ENCODE results near the gene ZFP82. TPM values are rescaled to one million over a fixed set of nuclear protein-coding genes. Genes with fewer than 3 reads are reported as not detected.
A peak's percentile ranks its signal among the peaks of the same experiment; 100 is the strongest.

Gene ZFP82
- total RNA-seq, 1 donor, result 8.2 TPM

DNA sequence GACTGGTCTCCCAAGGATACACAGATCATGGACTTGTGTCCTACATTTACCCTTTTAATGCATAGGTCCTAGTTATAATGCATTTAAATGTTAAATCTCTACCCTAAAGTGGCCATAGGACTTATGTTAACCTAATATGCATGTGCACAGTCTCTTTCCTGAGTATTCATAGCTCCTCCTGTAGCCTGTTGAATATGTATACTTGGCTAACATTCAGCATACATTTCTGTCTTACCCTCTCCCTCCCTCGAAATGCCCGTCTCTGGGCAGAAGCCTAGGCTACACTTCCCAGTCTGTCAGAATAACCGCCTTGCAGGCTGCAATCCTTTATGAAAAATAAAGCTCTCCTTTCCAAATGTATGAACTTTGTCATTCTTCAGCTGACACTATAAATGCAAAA, 13.9 kb downstream of the ZFP82 start:
- no peak overlapping the region for H3K4me3 ChIP-seq (ENCODE audit: low read depth, low read length)
- no peak for DNase-seq (ENCODE audit: low read depth)
- TF ChIP-seq, protein P1, sequence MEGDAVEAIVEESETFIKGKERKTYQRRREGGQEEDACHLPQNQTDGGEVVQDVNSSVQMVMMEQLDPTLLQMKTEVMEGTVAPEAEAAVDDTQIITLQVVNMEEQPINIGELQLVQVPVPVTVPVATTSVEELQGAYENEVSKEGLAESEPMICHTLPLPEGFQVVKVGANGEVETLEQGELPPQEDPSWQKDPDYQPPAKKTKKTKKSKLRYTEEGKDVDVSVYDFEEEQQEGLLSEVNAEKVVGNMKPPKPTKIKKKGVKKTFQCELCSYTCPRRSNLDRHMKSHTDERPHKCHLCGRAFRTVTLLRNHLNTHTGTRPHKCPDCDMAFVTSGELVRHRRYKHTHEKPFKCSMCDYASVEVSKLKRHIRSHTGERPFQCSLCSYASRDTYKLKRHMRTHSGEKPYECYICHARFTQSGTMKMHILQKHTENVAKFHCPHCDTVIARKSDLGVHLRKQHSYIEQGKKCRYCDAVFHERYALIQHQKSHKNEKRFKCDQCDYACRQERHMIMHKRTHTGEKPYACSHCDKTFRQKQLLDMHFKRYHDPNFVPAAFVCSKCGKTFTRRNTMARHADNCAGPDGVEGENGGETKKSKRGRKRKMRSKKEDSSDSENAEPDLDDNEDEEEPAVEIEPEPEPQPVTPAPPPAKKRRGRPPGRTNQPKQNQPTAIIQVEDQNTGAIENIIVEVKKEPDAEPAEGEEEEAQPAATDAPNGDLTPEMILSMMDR (IDR thresholded peaks at IDR 0.05; ENCODE audit: insufficient read depth, low read depth, low read length), result no peak

DNA sequence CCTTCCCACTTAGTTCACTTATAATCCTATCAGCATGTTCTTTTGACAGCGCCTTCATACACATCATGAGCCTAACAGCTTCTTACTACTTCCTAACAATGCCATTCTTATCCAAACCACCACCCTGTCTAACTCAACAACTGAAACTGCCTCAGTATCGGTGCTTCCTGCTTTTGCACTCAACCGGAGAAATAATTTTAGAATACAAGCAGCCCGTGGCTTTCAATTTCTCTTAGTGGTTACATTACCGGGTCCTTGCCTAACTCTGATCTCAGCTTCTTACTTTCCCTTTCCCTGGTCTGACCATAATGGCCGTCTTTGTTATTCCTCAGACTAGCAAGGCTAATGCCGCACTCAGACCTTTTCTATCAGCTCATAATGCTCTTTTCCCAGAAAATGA, 17.0 kb downstream of the ZFP82 start:
- TF ChIP-seq, protein P1 (IDR thresholded peaks at IDR 0.05; ENCODE audit: insufficient read depth, low read depth, low read length), result no peak
- no peak overlapping the region for H3K4me3 ChIP-seq (ENCODE audit: low read depth, low read length)
- DNase-seq (ENCODE audit: low read depth), result no peak

DNA sequence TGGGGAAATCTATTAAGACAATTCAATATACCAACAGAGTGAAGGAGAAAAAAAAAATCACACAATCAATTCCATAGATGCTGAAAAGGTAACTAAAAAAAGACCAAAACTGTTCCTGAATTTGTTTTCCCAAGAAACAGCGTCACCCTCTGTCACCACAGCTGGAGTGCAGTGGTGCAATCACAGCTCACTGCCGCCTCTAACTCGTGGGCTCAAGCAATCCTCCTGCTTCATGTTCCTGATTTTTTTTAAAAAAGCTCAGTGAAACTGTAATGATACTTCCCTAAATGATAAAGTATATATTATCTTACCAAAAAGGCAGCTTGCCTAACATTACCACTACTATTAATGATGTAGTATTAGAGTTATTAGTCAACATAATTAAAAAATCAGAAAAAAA, 19.9 kb downstream of the ZFP82 start:
- no peak for DNase-seq (ENCODE audit: low read depth)
- TF ChIP-seq, protein P1 (IDR thresholded peaks at IDR 0.05; ENCODE audit: insufficient read depth, low read depth, low read length), result no peak
- no peak overlapping the region for H3K4me3 ChIP-seq (ENCODE audit: low read depth, low read length)

DNA sequence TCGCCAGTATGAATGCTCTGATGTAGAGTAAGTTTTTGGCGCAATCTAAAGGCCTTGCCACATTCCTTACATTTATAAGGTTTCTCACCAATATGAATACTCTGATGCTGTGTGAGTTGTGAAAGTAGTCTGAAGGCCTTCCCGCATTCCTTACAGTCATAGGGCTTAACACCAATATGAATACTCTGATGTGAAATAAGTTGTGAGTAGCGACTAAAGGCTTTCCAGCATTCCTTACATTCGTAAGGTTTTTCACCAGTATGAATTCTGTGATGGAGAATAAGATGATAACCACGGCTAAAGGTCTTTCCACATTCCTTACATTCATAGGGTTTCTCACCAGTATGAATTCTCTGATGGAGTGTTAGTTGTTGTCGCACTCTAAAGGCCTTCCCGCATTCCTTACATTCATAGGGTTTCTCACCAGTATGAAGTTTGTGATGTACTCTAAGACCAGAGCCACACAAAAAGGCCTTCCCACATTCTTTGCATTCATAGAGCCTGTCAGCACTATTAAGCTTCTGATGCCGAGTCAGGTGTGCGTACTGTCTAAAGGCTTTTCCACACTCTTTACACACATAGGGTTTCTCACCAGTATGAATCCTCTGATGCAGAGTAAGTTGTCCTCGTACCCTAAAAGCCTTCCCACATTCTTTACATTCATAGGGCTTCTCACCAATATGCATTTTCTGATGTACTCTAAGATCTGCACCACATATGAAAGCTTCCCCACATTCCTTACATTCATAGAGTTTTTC, 25.3 kb downstream of the ZFP82 start:
- DNase-seq (ENCODE audit: low read depth), result no peak
- H3K4me3 ChIP-seq (ENCODE audit: low read depth, low read length), result no peak overlapping the region
- TF ChIP-seq, protein P1 (IDR thresholded peaks at IDR 0.05; ENCODE audit: insufficient read depth, low read depth, low read length), result no peak

DNA sequence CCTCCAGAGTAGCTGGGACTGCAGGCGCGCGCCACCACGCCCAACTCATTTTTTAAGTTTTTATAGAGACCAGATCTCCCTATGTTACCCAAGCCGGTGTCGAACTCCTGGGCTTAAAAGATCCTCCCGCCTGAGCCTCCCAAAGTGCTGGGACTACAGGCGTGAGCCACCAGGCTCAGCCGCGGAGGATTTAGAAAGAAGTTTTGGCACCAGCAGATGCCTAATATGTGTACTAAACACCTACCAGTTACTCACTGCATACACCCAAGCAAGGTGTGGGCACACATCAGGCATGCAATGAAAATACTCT, 39.0 kb downstream of the ZFP82 start:
- TF ChIP-seq, protein P1 (IDR thresholded peaks at IDR 0.05; ENCODE audit: insufficient read depth, low read depth, low read length), result no peak

DNA sequence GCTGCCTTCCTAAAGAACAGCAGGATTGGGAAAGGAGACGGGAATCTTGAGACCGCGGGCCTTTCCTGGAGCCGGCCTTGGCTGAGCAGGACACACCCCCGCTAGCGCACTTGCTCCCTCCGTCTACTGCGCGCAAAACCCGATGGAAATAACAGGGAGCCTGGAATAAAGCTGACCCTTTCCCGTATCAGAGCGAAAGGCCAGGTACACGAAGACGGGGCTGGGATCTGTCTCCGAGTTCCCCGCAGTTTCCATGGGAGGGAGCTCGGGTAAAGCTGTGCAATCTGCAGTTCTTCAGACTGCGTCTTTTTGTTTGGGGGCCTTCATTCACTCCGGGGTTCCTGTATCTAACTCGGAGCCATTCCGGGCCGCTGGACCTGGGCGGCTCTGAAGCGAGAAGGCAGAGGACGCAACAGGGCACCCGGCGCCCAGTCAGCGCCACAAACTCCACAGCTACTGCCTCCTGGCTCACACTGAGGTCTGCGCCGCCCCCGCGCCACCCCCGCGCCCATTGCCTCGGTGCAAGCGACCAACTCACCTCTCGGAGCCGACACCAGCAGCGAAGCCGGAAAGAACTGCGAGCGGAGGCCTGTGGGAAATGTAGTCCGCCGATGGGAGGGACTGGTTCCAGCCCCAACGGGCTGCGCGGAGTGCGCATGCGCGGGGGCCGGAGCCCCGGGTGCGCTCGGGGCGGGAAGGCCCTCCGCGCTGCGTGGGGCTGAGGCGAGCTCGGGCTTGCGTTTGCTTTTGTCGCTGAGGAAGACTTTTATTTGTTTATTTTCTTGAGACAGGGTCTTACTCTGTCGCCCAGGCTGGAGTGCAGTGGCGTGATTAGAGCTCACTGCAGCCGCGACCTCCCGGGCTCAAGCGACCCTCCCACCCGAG, 39.6 kb downstream of the ZFP82 start, which contains the start of gene ZFP14:
ZFP14 (minus strand) TSS at position 577 of the 885 bp plus-strand sequence. CDS start 11,309 bp downstream, outside the sequence.
- peak within 1 kb of the TSS; percentile 80 for H3K4me3 ChIP-seq (ENCODE audit: low read depth, low read length)
- TF ChIP-seq, protein P1 (IDR thresholded peaks at IDR 0.05; ENCODE audit: insufficient read depth, low read depth, low read length), result peak; percentile 22

More for the DNA sequence above, 39.0 kb downstream of the ZFP82 start:
- no peak for DNase-seq (ENCODE audit: low read depth)
- H3K4me3 ChIP-seq (ENCODE audit: low read depth, low read length), result peak overlapping the region; percentile 80

More for the DNA sequence above, 39.6 kb downstream of the ZFP82 start, which contains the start of gene ZFP14:
- DNase-seq (ENCODE audit: low read depth), result peak; percentile 92
